ENCODE data around the gene MATN4.

DNA sequence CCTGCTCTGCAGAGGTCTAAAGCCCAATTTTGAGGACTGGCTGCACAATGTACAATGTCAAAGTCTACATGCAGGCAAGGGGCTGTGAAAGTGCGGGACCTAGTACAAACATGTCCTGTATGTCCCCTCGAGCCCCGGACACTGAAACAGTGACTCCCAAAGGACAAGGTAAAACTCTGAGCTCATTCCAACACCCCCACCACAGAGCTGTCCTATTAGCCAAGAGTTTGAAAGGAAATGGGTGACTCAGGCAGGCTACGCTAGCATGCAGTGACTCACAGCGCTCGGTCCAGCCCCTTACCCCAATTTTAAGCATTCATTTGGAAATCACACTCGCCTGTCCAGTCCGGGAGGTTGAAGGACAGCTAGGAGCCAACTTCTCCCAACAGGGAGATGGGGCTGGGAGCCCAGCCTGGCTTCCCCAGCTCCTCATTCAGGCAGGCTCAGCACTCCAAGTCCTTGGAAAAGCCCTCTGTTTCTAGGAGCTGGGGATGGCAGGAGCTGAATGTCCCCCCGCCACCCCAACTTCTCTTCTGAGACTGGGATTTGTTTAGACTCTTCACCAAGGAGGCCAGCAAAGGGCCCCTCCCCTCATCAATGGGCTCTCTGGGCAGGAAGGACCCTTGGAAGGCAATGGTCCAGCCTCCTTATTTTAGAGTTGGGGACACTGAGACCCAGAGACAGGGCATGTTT, 36.2 kb upstream of the MATN4 start:
- TF ChIP-seq CTCF (IDR thresholded peaks at IDR 0.05) (no peak), POLR2A (IDR thresholded peaks at IDR 0.05) (peak in 1 of 2 donors; percentile 10)
